ENCODE measurements around the gene NEK9.

DNA sequence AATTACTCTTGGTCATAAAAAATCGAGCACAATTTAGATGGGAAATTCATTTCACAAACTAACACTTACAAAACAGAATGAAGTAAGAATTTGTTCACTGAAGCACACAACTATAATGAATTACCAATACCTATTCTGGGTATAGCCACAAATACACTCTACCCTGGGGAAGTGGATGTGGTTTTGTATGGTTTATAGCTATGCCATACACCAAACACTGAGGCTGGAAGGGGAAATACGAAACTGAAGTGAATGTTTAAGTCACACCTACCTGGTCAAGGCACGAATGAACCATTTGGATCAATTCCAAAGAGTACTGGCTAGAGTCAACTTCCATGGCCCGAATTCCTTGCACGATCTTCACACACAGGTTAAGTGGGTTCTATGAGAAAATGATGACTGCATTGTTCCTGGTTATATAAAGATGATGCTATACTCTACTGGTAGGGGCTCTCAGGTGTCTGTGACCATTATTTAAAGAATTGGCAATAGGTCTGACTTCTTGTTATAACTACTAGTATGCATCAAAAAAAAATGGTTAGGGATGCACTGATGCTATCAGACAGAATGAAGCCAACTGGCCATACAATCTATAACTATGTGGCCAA, 12.8 kb downstream of the NEK9 start:
- TF ChIP-seq POLR2AphosphoS5 (IDR thresholded peaks at IDR 0.05) (no peak), POLR2A (IDR thresholded peaks at IDR 0.05) (no peak)
- TF ChIP-seq, protein P1, sequence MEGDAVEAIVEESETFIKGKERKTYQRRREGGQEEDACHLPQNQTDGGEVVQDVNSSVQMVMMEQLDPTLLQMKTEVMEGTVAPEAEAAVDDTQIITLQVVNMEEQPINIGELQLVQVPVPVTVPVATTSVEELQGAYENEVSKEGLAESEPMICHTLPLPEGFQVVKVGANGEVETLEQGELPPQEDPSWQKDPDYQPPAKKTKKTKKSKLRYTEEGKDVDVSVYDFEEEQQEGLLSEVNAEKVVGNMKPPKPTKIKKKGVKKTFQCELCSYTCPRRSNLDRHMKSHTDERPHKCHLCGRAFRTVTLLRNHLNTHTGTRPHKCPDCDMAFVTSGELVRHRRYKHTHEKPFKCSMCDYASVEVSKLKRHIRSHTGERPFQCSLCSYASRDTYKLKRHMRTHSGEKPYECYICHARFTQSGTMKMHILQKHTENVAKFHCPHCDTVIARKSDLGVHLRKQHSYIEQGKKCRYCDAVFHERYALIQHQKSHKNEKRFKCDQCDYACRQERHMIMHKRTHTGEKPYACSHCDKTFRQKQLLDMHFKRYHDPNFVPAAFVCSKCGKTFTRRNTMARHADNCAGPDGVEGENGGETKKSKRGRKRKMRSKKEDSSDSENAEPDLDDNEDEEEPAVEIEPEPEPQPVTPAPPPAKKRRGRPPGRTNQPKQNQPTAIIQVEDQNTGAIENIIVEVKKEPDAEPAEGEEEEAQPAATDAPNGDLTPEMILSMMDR (IDR thresholded peaks at IDR 0.05) = no peak
